Vagina (tissue), 2 donors: ENCODE data around the gene CCDC197.

Source experiments
- CTCF ChIP-seq, 3 experiments: fragments of 450-650 bp in 2 of 3; fragments of 200-600 bp in 1 of 3; sonication (generic) in 1 of 3; IDR thresholded peaks; one replicate each; pipeline ENCODE4 v1.5.1; 2017 to 2019; ENCODE audit warnings: antibody characterized with exemption in 3 of 3, mild to moderate bottlenecking in 2 of 3, moderate library complexity in 2 of 3
- POLR2A ChIP-seq, 2 donors: fragments of 450-650 bp; IDR thresholded peaks; one replicate each; pipeline ENCODE4 v1.6.1; 2017; ENCODE audit warnings: antibody characterized with exemption in 2 of 2, mild to moderate bottlenecking in 2 of 2, moderate library complexity in 2 of 2
- POLR2AphosphoS5 ChIP-seq, 2 donors: sonication (generic); formaldehyde crosslinking; IDR thresholded peaks; one replicate each; pipeline ENCODE4 v1.9.0; 2017; ENCODE audit warnings: antibody characterized with exemption in 2 of 2, mild to moderate bottlenecking in 2 of 2, low read depth in 1 of 2; ENCODE audit not compliant: insufficient read depth in 1 of 2

- TF ChIP-seq CTCF (IDR thresholded peaks at IDR 0.05) (no peak), POLR2A (IDR thresholded peaks at IDR 0.05) (no peak), POLR2AphosphoS5 (IDR thresholded peaks at IDR 0.05; ENCODE audit: insufficient read depth in 1 of 2, low read depth in 1 of 2) (peak; percentile 53 to 80)
Measured at GRCh38 chr14:94026173-94026888, 29.2 kb downstream of the CCDC197 start, which contains the start of gene OTUB2.
